Suprapubic skin (tissue), 4 donors: ENCODE results near the gene KLHL29. TPM values are rescaled to one million over a fixed set of nuclear protein-coding genes. Genes with fewer than 3 reads are reported as not detected.

Experiments
- DNase-seq, 2 donors: peaks; one replicate each; pipeline ENCODE4 v3.0.0-alpha.2; 2019; ENCODE audit warnings: low spot score in 2 of 2
- H3K27ac ChIP-seq: fragments of 200-600 bp; sonication (generic); one replicate; pipeline ENCODE4 v1.5.1; 2019
- H3K27me3 ChIP-seq: fragments of 200-600 bp; sonication (generic); one replicate; pipeline ENCODE4 v1.5.1; 2019
- H3K36me3 ChIP-seq: fragments of 200-600 bp; sonication (generic); one replicate; pipeline ENCODE4 v1.5.1; 2019
- H3K4me1 ChIP-seq: fragments of 200-600 bp; sonication (generic); one replicate; pipeline ENCODE4 v1.5.1; 2019
- H3K4me3 ChIP-seq: fragments of 200-600 bp; sonication (generic); one replicate; pipeline ENCODE4 v1.5.1; 2019; ENCODE audit warnings: mild to moderate bottlenecking
- H3K9me3 ChIP-seq: fragments of 200-600 bp; sonication (generic); one replicate; pipeline ENCODE4 v1.5.1; 2019
- EP300 ChIP-seq: sonication (generic); formaldehyde crosslinking; IDR thresholded peaks from one replicate; pipeline ENCODE4 v1.6.1; 2017; ENCODE audit warnings: antibody characterized with exemption
- POLR2A ChIP-seq, 2 donors: fragments of 450-650 bp; IDR thresholded peaks; one replicate each; pipeline ENCODE4 v1.6.1; 2017; ENCODE audit warnings: antibody characterized with exemption in 2 of 2, mild to moderate bottlenecking in 2 of 2, moderate library complexity in 2 of 2
- POLR2AphosphoS5 ChIP-seq, 3 donors: sonication (generic); formaldehyde crosslinking; IDR thresholded peaks; one replicate each; pipeline ENCODE4 v1.6.1; 2017; ENCODE audit warnings: antibody characterized with exemption in 3 of 3
- whole genome bisulfite sequencing: methylation state at CpG from one replicate; pipeline ENCODE4 v1.1.5; 2018; 5-methylcytosine and 5-hydroxymethylcytosine counted together
- total RNA-seq, 4 donors: library from RNA; depleted of rRNA; stranded (reverse); fragments of >200 nt; gene quantifications; one replicate each; pipeline ENCODE4 v1.1.0, GENCODE V29; 2016
- TF ChIP-seq, protein P1 (sequence below), 2 donors: fragments of 200-600 bp in 1 of 2; fragments of 450-650 bp in 1 of 2; sonication (generic) in 1 of 2; IDR thresholded peaks; one replicate each; pipeline ENCODE4 v1.5.1; 2016 to 2019; ENCODE audit warnings: antibody characterized with exemption in 2 of 2, mild to moderate bottlenecking in 1 of 2, moderate library complexity in 1 of 2

The KLHL29 gene
- total RNA-seq, 4 donors from 2014 or later = 17.1 to 30.8 (median 20.7) TPM

DNA sequence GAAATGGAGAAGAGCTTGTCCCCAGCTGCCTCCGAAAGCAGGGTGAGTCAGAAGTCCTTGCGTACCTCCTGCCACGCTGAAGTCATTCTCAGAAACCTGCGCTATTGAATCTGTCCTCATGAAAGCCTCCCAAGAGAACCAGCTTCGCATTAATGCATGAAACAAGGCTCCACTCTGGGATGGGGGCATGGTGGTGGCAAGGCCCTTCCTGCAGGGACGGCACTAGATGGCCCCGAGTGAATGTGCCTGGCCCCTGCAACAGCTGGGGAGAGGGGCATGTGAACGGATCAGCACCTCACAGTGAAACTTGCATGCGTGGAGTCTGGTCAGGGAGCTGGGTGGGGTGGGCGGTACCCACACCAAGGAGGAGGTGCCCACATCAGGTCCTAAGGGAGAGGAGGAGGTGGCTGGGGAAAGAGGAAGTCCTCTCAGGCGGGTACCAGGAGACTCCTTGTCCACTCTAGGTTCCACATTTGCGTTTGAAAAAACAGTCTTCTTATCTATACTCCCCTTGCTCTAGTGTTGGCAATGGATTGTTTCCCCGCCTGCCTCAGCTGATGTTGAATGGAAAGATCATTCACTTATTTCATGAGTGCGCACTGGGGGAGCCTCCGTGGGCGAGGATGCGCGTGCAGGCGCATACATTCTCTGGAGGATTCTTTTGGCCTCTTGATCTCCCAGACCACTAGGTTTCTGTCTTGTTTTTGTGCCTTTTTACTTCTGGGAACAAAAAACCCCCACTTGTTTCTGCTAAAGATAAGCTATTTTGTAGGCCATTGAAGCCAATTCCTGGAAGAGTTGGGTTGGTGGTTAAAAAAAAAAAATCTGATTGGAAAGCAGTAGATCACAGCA lies 104.7 kb downstream of the KLHL29 start:
- no peaks in the 10 kb centered on the region for H3K9me3 ChIP-seq
- no peak for DNase-seq
- 87% methylated on average over 19 of the region's 19 CpGs for WGBS
- TF ChIP-seq, protein P1, sequence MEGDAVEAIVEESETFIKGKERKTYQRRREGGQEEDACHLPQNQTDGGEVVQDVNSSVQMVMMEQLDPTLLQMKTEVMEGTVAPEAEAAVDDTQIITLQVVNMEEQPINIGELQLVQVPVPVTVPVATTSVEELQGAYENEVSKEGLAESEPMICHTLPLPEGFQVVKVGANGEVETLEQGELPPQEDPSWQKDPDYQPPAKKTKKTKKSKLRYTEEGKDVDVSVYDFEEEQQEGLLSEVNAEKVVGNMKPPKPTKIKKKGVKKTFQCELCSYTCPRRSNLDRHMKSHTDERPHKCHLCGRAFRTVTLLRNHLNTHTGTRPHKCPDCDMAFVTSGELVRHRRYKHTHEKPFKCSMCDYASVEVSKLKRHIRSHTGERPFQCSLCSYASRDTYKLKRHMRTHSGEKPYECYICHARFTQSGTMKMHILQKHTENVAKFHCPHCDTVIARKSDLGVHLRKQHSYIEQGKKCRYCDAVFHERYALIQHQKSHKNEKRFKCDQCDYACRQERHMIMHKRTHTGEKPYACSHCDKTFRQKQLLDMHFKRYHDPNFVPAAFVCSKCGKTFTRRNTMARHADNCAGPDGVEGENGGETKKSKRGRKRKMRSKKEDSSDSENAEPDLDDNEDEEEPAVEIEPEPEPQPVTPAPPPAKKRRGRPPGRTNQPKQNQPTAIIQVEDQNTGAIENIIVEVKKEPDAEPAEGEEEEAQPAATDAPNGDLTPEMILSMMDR (IDR thresholded peaks at IDR 0.05) = no peak
- TF ChIP-seq EP300 = no peak
- H3K4me1 ChIP-seq = peaks cover 27% of the 10 kb centered on the region
- no peak overlapping the region for H3K4me3 ChIP-seq
- no peak overlapping the region for H3K27ac ChIP-seq
- no peaks in the 10 kb centered on the region for H3K27me3 ChIP-seq
- no peaks in the 10 kb centered on the region for H3K36me3 ChIP-seq

DNA sequence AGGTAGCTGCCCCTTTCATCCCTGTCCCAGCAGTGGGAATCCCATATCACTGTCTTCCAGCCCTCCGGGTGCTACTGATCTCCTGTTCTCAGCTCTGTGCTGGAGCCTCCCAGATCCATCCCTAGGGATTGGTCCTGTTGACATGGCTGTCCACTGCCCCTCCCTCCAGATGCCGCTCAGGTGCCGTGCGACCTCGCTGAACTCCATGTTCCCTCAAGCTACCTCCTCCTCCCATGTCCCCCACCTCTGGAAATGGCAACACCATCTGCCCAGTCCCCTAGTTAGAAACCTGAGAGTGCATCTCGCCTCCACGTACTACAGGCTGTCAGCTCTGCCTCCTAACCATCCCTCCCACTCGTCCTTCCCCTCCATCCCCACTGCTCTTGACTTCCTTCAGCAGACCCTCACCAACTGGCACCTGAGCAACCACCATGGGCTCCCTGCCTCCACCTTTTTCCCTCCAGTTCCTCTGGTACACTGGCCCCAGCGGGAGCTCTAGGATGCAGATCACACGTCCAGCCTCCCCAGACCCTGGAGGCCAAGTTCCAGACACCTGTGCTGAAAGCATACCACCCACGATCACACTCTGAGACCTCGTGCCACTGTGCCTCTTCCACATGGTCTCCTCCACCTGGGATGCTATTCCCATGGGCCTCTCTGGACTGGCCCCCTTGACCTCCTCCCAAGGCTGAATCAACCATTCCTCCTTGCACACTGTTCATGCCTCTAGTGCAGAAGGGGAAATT lies 106.8 kb downstream of the KLHL29 start:
- H3K9me3 ChIP-seq = no peaks in the 10 kb centered on the region
- DNase-seq = no peak
- TF ChIP-seq, protein P1 (IDR thresholded peaks at IDR 0.05) = no peak
- no peak overlapping the region for H3K4me3 ChIP-seq
- no peak overlapping the region for H3K27ac ChIP-seq
- H3K27me3 ChIP-seq = no peaks in the 10 kb centered on the region
- no peaks in the 10 kb centered on the region for H3K36me3 ChIP-seq
- WGBS = 94% methylated on average over 10 of the region's 12 CpGs
- peaks cover 39% of the 10 kb centered on the region for H3K4me1 ChIP-seq

- Histone ChIP-seq H3K36me3 (no peaks in the 10 kb centered on the region), H3K9me3 (no peaks in the 10 kb centered on the region), H3K27ac (no peak overlapping the region), H3K27me3 (no peaks in the 10 kb centered on the region), H3K4me3 (no peak overlapping the region), H3K4me1 (peaks cover 42% of the 10 kb centered on the region)
- TF ChIP-seq POLR2A (IDR thresholded peaks at IDR 0.05) (no peak), POLR2AphosphoS5 (IDR thresholded peaks at IDR 0.05) (no peak), EP300 (no peak)
- TF ChIP-seq, protein P1 (IDR thresholded peaks at IDR 0.05) = no peak
- 64% methylated on average over 5 of the region's 5 CpGs for WGBS
- no peak for DNase-seq
Observed at GRCh38 chr2:23492337-23492675, 107.3 kb downstream of the KLHL29 start.

DNA sequence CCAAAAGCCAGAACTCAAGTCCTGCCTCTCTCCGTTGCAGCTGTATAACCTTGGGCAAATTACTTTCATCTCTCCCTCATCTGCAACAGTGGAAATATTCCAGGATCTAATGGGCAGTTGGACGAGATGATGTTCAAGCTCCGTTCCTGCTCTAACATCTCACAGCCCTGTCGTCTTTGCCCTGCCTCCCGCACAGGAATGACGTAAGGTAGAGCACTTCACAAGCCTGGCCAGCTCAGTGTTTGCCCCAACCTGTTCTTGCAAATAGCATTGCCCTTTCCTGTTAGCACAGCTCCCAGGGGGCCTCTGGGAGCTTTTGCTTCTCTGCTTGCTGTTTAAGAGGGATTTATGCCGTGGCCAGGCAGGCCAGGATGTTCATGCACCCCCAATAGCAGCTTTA lies 107.9 kb downstream of the KLHL29 start:
- no peak overlapping the region for H3K4me3 ChIP-seq
- H3K27me3 ChIP-seq = no peaks in the 10 kb centered on the region
- H3K4me1 ChIP-seq = peaks cover 48% of the 10 kb centered on the region
- no peak overlapping the region for H3K27ac ChIP-seq
- DNase-seq = no peak
- TF ChIP-seq EP300 (no peak), POLR2A (IDR thresholded peaks at IDR 0.05) (no peak), POLR2AphosphoS5 (IDR thresholded peaks at IDR 0.05) (no peak)
- TF ChIP-seq, protein P1 (IDR thresholded peaks at IDR 0.05) = no peak
- no peaks in the 10 kb centered on the region for H3K36me3 ChIP-seq
- H3K9me3 ChIP-seq = no peaks in the 10 kb centered on the region
- 59% methylated on average over 7 of the region's 7 CpGs for WGBS

DNA sequence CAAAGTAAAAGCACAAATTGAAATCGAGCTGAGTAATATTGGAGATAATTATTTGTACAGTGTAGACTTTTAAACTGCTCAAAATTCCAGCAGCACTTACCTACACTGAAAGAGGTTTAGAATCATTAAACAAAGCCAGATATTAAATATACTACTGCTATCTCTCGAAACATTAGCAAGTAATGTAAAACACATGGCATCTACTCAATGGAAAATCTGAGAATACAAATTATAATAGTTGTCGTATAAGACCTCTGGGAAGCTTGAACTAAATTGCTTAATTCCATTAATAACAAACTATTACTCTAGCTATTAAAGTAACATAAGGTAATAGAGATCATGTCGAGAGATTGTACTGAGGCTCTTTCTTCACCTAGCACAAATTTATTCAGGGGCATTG lies 108.9 kb downstream of the KLHL29 start:
- H3K4me1 ChIP-seq = peaks cover 56% of the 10 kb centered on the region
- H3K36me3 ChIP-seq = no peaks in the 10 kb centered on the region
- no peak overlapping the region for H3K27ac ChIP-seq
- no peaks in the 10 kb centered on the region for H3K27me3 ChIP-seq
- 62% methylated on average over 4 of the region's 4 CpGs for WGBS
- no peaks in the 10 kb centered on the region for H3K9me3 ChIP-seq
- no peak for TF ChIP-seq POLR2AphosphoS5 (IDR thresholded peaks at IDR 0.05)
- TF ChIP-seq, protein P1 (IDR thresholded peaks at IDR 0.05) = no peak
- no peak for TF ChIP-seq POLR2A (IDR thresholded peaks at IDR 0.05)
- no peak for TF ChIP-seq EP300
- DNase-seq = no peak
- H3K4me3 ChIP-seq = no peak overlapping the region
